Epidermal melanocyte (primary cell): ENCODE measurements around the gene PURA.
A peak's percentile ranks its signal among the peaks of the same experiment; 100 is the strongest.
"Not testable (repeated sequence)": the region's sequence is repeated elsewhere in the genome, so short reads cannot be mapped to it uniquely, and the experiment has no call there.

ENCODE experiments used
- DNase-seq: peaks from one replicate; pipeline ENCODE4 v3.0.0; 2011; ENCODE audit warnings: low spot score; ENCODE audit not compliant: insufficient read length

PURA gene

DNA sequence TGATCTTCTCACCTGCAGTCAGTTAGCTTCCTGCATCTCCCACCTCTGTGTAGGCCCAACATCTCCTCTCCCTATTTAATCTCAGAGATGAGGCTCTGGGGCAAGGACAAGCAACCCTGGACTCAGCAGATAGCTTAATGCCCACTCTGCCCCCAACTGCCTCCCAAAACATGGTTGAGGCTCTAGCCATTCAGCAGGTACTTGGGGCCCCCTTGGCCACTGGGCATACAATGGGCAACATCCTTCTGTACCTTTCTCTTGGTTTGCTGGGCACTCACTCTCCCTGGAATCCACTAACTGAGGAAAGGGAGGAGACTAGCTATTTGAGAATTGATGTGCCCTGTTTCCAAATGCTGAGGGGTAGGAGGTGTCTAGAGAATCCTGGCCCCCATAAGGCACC lies 21.2 kb downstream of the PURA start:
- no peak for DNase-seq

DNA sequence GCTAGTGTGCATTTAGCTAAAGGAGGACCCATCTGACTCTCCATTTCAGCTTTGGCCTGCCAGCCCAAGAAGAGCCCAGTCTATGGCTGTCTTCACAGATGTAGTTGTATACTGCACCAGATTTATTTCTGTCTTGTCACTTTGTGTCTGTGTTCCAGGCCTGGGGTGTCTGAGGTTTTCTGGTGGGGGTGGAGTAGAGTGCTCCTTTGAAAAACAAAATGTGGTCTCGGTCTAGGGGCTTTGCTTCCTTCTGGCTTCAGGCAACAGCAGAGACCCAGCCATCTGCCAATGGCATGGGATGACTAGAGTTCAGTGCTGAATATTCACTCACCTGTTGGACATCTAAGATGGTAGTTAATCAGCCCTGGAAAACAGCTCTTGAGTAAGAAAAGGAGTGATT lies 22.7 kb downstream of the PURA start:
- DNase-seq = no peak

DNA sequence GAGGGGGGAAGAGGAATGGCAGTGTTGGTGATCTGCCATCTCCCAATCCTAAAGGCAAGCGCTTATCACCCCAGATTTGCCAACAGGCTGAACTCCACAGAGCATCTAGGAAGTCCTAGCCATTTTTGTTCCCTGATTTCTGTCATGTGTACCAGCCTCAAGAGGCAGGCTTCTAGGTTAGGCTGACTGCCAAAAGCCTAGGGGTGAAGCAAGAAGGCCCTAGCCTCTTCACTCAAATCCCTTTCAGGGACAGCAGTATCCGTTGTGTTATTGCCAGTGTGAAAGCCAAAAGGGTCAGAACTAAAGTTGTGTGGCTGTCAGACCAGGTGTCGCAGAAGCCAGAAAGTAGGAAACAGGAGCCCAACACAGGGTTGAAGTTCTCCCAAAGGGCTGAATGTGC lies 26.5 kb downstream of the PURA start:
- DNase-seq = no peak

DNA sequence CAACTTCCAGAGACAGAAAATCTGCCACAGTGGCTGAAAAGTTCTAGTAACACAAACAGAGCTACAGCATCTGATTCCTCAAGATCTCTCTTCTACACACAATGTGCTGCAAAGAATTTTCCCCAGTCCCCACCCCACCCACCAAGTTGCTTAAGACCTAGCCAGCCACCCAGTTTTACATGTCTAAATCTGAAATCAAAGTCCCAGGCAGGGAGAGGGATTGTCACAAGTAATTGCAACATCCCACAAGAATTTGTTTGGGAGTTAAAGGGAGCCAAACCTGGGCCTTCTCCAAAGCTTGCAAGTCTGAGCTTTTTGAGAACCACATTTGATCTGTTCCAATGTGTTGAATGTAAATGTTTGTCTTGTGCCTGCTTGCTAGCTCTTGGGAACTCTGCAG lies 27.3 kb downstream of the PURA start:
- no peak for DNase-seq

DNA sequence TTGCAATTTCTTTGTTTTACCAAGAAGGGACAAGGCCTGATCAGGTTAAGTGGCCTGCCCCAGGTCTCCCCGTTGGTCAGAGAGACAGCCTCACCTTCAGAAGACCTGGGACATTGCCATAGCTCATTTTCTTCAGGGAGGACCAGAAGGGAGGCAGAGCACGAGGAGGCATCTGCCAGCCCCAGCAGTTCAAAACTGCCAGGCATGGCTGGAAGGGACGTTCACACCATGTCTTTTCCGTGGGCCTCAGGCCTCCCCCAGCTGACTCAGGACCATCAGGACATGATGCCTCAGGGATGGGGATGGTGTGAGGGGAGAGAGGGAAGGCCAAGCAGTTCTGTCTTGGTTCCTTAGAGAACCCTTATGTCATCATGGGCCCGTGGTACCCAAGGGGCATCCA lies 28.3 kb downstream of the PURA start:
- DNase-seq = no peak

DNA sequence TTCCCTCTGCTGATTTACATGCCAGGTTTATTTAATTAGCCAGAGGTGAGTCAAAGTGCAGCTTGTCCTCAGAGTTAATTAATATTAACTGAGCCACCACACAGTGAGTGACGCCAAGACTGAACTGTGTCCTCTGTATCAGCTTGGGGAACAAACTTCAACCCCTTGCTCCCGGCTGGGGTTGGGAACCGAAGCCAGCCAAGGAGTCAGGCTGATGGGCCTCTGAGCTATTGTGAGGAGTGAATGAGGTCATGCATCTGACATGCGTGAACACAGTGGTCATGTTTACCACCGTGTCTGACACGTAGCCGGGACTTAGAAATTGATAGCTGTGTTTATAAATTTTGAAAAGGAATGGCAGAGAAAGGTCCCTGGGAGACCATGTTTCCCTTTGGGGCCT lies 28.9 kb downstream of the PURA start:
- no peak for DNase-seq

DNA sequence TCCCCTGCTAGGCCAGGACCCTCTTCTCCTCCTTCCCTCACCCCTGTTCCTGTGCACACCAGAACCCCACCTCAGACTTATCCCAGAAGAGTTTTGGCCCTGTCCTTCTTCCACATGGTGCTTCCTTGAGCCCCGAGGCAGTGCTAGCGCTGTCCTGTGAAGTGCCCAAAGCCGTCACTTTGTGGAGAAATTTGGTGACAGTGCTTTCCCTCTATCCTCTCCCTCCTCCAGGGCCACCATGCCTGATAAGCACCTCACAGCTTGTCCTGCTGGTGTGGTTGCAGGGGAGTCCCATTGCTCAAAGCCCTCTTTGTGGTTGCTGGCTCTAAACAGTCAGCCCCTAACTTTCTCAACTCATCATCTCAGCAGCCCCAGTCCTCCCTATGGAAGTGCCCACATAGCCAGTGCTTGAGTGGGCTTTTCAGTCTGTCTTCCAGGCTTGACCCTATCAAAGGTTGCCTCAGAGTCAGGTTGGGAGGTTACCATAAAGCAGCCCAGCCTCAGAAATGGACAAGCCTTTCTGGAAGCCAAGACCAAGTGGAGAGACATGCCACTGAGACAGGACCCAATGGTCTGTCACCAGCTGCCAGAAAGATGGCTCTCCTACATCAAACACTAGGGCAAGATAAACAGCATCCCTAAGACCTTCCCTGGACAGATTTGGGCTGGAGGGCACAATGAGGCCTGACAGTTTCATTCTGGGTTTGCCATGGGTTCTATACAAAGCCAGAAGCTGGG lies 29.8 kb downstream of the PURA start:
- no peak for DNase-seq

DNA sequence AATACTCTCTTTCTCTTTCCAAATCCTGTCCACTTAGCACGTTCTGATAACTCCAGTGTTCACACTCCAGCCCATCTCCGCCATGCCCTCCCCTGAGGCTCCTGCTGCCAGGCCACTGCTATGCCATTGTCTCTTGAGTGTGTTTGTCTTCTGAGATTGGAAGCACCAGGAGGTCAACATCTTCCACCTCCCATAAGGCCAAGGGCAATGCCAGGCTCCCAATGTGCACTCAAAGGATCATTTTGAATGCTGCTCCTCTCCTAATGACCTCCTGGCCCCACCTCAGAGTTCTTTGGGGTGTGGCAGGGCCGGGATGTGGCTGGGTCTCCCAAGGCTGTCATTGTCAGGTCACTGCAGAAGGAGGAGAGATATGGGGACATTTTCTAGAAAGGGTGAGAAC lies 31.3 kb downstream of the PURA start:
- DNase-seq = no peak

DNA sequence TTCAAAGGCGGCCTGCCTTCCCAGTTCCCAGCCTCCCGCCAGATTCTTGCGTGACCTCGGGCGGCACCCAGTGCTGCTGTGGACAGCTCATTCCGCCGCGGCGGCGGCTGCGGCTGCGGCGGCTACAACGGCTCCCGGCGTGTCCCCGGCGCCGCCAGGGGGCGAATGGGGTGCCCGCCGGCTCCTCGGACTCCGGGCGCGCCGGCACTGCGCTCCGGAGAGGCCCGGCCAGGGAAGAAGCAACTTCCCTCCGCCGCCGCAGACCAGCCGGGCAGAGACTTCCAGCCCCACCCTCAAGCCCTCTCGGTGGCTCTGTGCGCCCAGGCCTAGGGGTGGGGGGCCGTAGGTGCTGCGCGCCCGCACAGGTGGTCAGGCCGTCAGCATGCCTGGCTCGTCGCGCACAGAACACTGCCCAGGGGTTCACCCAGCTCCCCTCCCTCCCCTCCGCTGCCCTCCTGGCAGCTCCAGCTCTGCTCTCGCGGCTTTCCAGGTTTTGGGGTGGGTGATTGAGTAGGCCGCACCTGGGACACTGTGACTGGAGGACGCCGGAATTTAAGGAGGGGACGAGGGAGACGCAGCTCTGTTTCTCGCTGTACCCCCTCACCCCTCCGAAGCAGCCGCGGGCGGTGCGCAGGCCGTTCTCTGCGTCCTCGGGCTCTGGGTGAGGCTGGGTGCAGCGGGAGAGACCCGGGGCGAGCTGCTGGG lies 32.1 kb downstream of the PURA start:
- peak; percentile 51 for DNase-seq

DNA sequence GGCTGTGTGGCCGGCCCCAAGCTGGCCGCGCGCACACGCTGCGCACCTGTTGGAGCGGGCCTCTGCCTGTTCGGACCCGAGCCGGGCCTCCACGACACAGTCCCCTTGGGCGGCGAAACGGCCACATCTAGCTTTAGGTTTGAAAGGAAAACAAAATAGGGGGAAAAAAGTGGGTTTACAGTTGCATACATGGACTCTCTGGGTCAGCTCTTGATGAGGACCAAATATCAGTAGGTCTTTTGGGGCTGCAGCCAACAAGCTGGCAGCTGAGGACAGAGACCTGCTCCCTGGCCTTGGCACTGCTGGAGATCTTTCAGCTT lies 32.6 kb downstream of the PURA start:
- no peak for DNase-seq

DNA sequence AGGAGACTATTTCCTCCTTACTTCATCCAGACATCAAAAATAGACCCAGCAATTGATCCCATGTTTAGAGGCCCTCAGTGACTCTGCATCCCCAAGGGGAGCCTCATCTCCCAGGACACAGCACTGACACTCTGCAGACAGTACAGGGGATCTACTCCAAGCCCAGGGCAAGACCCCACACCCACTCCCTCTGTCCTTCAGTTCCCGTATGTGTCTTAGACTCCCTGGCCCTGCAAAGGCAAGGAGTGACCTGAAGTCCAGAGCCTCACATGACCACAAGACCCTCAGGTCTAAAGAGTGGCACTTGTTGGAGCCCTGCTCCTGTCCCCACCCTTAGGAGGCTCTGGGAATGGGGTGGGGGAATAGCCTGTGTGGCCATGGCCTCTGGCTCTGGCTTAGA lies 33.6 kb downstream of the PURA start:
- no peak for DNase-seq

DNA sequence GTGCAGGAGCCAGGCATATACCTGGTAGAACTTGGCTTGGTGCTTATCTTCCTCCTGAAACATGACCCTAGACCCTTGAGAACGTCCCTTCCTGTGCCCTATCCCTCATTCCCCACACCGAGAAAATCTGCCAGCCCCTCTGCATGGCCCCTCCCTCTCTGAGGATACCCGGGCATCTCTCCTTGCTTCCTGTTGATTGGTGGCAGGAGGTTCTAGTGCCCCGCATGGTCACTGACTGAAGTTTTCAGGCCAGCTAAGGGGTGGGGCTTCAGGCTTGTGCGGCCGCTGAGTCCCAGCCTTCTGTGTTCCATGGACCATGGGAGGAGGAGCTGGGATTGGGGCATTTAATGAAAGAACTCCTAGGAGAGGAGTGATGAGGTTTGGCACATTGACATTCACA lies 34.6 kb downstream of the PURA start:
- DNase-seq = no peak

DNA sequence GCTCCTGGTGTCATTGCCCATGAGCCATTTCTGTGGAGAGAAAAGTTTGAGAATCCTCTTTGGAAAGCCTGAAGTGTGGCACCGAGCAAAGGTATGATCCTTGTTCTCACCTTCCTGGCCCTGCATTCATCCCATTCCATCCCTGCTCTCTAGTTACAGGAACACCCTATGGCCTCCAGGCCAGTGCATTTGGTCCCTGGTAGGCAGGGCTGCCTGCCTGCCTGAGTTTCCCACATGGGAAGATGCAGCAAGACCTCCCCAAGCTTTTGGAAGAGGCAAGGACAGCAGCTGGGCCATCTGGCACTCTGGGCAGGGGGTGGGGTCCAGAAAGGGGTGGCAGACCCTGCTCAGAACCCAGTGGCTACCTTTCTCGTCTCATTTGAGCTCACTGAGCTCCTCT lies 36.3 kb downstream of the PURA start:
- DNase-seq = no peak

DNA sequence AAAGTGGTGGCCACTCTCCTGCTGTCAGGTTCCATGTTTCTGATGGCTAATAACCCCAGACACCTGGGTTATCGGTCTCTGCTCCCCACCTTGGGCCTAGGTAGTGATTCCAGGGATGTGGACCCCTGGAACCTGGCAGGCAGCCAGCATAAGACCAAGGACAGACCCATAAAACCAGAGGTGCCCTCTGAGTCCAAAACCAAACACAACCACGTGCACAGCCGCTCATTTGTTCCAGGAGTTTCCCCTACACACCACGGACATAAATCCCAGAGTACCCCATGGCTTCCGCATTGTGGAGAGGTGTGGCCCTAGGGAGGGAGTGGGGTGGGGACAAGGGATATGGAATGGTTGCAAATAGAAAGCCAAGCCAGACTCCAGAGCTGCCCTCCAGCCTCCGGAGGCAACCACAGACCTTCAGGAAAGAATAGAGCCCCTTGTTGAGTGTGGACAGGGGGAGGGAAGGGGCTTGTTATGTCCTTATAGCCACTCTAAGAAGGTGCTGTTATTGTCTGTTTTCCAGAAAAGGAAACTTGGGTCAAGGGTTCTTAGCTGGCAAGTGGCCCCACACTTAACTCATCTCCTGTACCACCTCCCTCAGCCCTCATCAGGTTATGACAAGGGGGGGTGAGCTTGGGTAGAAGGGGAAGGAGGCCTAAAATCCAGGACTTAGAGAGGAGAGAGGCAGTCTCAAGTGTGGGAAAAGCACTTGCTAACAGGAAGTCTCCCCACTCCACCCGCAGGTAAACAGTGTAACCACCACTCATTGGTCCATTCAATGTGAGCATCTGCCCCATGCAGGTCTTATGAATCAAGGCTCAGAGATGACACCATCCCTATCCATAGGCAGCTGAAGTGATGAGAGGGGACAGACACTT lies 37.5 kb downstream of the PURA start:
- peak; percentile 77 for DNase-seq

DNA sequence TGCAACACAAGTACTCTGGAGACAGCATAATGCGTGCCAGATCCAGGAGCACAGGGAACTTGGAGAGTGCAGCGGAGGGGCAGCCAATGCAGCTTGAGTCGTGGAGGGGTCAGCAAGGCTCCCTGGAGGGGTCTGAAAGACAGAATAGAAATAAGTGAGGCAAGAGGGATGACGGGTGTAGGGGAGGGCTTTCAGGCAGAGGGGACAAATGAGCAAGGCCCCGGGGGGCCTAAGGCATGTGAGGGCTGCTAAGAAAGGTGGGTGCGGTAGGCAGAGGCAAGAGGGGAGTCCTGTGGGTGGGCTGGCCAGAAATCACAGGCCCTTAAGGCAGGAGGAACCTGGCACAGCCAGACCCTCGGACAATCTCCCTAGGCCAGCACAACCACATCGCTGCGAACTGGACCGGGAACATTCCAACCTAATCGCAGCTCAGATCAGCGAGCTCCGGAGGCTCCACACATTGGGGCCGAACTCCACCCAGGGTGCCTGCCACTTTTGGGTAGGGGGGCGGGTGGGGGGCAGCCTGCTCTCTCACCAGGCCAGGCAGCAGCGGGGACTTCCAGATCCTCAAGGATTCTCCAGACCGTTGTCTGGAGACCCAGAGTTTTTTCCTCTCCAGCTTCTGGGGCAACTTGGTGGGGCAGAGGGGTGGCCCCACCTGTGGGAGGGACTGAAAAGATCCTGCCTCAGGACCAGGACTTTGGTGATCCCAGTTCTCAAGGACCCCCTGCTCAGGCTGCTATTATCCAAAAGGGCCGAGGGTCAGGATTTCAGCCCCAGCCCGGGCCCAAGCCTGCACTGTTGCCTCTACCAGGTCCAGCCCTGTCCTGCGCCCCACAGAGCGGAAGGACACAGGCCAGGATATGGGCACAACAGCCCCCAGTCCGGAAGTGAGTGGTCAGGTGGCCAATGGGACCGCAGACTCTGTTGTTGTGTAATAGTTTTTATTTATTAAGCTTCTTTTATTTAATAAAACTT lies 38.4 kb downstream of the PURA start:
- DNase-seq = no peak

DNA sequence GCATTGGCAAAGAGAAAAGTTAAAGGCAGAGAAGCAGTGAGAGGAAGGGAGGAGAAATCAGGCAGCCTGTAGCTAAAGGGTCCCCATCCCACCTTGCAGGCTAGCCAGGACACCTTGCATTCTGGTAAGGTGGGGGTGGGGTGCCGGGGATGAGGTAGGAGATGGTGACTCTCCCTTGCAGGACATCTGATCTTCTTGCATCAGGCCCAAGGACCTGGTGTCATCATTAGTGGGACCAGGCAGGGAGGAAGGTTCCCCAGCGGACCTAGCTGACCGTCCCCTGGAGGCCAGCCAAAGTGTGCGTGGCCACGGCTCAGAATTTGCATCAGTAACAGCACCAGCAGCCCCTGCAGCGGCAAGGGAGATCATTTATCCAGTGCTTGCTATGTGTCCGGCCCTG lies 39.3 kb downstream of the PURA start:
- no peak for DNase-seq

DNA sequence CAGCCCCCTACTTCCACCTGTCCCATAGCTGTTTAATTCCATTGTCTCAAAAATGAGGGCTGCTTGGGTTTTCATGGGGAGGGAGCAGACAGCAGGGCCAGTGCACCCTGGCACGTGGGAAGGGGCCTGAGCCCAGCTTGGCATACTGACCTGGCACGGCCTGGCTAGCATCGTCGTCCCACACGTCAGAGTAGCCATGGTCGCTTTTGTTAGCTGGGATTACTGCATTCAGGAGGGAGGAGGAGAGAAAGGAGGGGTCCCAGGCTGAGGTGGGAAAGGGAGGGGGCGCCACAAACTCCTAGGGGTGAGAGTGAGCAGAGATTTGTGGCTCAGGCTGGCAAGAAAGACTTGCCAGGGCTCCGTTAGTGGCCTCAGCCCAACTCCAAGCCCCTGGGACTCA lies 40.0 kb downstream of the PURA start:
- no peak for DNase-seq

DNA sequence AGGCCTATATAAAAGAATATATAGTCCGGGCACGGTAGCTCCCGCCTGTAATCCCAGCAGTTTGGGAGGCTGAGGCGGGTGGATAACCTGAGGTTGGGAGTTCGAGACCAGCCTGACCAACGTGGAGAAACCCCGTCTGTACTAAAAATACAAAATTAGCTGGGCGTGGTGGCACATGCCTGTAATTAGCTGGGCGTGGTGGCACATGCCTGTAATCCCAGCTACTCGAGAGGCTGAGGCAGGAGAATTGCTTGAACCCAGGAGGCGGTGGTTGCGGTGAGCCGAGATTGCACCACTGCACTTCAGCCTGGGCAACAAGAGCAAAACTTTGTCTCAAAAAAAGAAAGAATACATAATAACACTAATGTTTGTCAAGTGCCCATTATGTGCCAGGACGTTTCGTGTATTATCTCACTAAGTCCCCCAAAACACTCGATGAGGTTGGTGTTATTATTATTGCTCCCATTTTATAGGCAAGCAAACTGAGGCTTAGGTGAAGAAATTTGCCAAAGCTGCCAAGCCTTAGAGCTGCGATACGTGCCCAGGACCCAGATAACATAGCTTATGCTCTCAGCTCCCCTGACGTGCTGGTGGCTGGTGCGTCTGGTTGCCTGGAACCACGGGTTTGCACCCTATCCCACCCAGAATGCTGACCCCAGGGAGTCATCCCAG lies 40.9 kb downstream of the PURA start:
- DNase-seq = not testable (repeated sequence)

DNA sequence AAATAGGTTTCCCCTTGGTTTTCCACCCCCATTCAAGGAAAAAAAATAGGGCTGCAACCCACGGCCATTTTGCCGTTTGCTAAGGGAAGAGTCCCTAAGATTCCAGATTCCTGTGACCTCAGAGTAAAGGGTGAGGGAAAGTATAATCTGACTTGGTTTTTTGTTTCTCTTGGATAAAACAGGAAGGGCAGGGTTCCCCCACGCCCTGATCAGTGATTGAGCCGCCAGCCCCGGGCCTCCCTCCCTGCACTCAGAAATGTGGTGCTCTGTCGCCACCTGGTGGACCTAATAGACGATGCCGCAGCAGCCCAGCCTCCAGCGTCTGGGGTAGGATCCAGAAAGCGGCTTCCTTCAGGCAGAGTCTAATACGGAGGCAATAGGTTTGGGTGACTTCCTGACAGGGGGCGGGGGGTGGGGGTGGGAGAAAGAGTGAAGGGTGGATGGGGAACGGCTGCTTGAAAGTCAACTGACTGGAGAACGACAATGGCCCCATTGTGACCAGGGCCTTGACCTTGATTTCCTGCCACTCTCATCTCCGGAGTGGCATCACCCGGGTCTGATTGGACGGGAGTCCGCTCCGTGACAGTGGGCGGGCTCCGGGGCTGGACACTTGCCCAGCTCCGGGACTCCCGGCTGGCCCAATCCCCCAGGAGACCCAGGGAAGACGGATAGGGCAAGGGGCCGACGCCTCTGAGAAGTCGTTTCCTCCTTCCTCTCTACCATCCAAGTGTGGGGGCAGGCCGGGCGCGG lies 43.3 kb downstream of the PURA start:
- DNase-seq = peak; percentile 92
